Measurements from ENCODE around the gene CEP72. TPM values are rescaled to one million over a fixed set of nuclear protein-coding genes. Genes with fewer than 3 reads are reported as not detected.
"Not testable (repeated sequence)": the region's sequence is repeated elsewhere in the genome, so short reads cannot be mapped to it uniquely, and the experiment has no call there.

Gene CEP72
- total RNA-seq, 1 donor from 2014 or later, result 5.2 TPM

DNA sequence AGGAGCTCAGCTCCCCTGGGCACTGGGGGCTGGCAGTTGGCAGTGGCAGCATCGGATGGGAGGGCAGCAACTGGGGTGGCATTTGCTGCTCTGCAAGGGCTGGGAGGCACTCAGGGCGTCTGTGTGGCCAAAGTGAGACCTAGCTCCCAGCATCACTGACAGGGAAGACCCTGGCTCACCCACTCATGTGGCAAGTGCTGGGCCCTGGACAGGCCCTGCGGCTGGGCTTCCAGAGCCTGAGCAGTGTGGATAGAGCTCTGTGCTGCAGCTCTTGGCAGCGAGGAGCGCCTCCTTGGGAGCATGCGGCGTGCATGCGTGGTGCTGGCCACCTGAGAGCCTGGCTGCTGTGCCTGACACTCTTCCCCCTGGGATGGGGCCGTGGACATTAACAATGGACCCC lies 10.2 kb downstream of the CEP72 start:
- no peaks in the 10 kb centered on the region for H3K9me3 ChIP-seq (ENCODE audit: control insufficient read depth in 3 of 3, low read length in 3 of 3)
- H3K27me3 ChIP-seq (ENCODE audit: control insufficient read depth in 3 of 3, insufficient read depth in 3 of 3, low read length in 3 of 3), result no peaks in the 10 kb centered on the region
- no peaks in the 10 kb centered on the region for H3K4me1 ChIP-seq (ENCODE audit: control insufficient read depth in 3 of 3, insufficient read depth in 3 of 3, low read length in 3 of 3)
- no peak overlapping the region for H3K4me3 ChIP-seq (ENCODE audit: low read length in 3 of 3)
- H3K9ac ChIP-seq (ENCODE audit: low read depth in 1 of 3, low read length in 3 of 3), result no peak overlapping the region
- H3K27ac ChIP-seq (ENCODE audit: low read depth, low read length), result no peak overlapping the region
- peaks cover 17 to 29% (median 24%) of the 10 kb centered on the region in 3 donors for H3K36me3 ChIP-seq (ENCODE audit: control insufficient read depth in 3 of 3, insufficient read depth in 3 of 3, low read length in 3 of 3)

DNA sequence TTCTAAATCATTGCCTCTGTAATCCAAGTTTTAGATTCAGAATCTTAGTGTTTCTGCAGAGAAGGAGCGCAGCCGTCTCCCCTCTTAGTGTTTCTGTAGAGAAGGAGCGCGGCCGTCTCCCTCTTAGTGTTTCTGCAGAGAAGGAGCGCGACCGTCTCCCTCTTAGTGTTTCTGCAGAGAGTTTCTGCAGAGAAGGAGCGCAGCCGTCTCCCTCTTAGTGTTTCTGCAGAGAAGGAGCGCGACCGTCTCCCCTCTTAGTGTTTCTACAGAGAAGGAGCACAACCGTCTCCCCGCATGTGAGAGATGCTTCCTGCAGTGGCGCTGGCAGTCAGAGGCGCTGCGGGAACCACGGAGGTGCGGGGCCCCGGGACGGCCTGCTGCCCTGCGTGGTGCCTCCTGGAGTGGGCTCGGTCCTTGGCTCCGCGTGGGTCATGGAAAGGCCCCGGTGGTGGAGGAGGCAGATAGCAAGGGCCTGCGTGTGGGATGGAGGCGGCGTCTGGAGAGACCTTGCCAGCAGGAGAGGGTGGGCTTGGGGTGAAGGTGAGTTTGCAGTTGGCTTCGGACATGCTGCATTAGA lies 10.9 kb downstream of the CEP72 start:
- Histone ChIP-seq H3K4me1 (ENCODE audit: control insufficient read depth in 3 of 3, insufficient read depth in 3 of 3, low read length in 3 of 3) (no peaks in the 10 kb centered on the region), H3K9me3 (ENCODE audit: control insufficient read depth in 3 of 3, low read length in 3 of 3) (no peaks in the 10 kb centered on the region), H3K9ac (ENCODE audit: low read depth in 1 of 3, low read length in 3 of 3) (no peak overlapping the region), H3K36me3 (ENCODE audit: control insufficient read depth in 3 of 3, insufficient read depth in 3 of 3, low read length in 3 of 3) (peaks cover 20 to 35% (median 24%) of the 10 kb centered on the region in 3 donors), H3K27me3 (ENCODE audit: control insufficient read depth in 3 of 3, insufficient read depth in 3 of 3, low read length in 3 of 3) (no peaks in the 10 kb centered on the region), H3K4me3 (ENCODE audit: low read length in 3 of 3) (no peak overlapping the region), H3K27ac (ENCODE audit: low read depth, low read length) (no peak overlapping the region)

DNA sequence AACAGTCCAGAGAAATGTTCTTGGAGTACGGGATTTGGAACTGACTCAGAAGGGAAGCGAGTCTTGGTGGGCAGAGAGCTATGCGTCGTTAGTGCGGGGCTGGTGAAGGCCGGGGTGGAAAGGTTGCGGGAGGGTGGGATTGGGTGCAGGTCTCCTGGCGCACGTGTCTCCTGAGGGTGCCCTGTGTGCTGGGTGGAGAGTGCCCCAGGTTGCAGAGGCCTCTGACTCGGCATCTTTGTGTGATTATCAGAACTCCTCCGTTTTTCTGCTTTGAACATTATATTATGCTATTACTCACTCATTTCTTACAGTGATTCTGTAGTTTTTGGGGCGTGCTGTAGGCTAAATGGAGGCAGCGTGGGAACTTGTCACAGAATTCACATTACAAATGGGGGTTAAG lies 11.4 kb downstream of the CEP72 start:
- Histone ChIP-seq H3K27ac (ENCODE audit: low read depth, low read length) (no peak overlapping the region), H3K4me3 (ENCODE audit: low read length in 3 of 3) (no peak overlapping the region), H3K9me3 (ENCODE audit: control insufficient read depth in 3 of 3, low read length in 3 of 3) (no peaks in the 10 kb centered on the region), H3K36me3 (ENCODE audit: control insufficient read depth in 3 of 3, insufficient read depth in 3 of 3, low read length in 3 of 3) (peaks cover 21 to 36% (median 24%) of the 10 kb centered on the region in 3 donors), H3K27me3 (ENCODE audit: control insufficient read depth in 3 of 3, insufficient read depth in 3 of 3, low read length in 3 of 3) (no peaks in the 10 kb centered on the region), H3K4me1 (ENCODE audit: control insufficient read depth in 3 of 3, insufficient read depth in 3 of 3, low read length in 3 of 3) (no peaks in the 10 kb centered on the region), H3K9ac (ENCODE audit: low read depth in 1 of 3, low read length in 3 of 3) (no peak overlapping the region)

DNA sequence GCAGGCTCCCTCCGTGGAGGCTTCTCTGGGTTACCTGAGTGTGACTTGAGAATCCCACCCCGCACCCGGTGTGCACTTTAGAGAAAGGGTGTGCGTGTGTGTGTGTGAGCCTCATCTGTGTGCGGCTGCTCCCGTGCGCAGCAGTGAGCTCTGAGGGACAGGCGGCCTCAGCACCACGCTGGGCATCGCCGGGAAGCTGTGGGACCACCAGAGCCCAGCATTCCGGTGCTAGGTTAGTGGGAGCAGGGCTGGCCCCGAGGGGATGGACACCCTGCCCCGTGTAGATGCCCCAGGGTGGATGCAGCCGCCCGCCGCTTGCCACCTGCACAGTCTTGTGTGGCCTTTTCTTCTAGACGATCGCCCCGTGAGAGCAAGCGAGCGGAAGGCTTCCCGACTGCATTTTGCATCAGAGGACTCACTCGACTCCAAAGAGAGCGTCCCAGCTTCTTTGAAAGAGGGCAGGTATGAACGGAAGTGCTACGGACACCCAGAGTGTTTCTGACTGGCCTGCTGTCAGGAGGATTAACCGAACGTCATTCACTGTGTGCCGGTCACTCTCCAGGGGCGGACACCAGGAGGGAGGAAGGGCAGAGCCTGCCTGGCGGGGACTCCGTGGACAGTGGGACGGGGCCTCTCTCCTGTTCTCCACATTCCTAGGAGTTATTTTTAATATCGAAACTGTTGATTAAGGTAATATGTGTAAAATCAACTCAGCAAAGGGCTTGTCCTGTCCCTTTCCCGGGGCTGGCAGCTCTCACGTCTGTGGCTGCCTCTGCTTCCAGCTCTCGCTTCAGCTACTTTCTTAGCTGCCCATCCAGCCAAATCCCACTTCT lies 12.2 kb downstream of the CEP72 start:
- Histone ChIP-seq H3K4me1 (ENCODE audit: control insufficient read depth in 3 of 3, insufficient read depth in 3 of 3, low read length in 3 of 3) (no peaks in the 10 kb centered on the region), H3K9ac (ENCODE audit: low read depth in 1 of 3, low read length in 3 of 3) (no peak overlapping the region), H3K27me3 (ENCODE audit: control insufficient read depth in 3 of 3, insufficient read depth in 3 of 3, low read length in 3 of 3) (no peaks in the 10 kb centered on the region), H3K9me3 (ENCODE audit: control insufficient read depth in 3 of 3, low read length in 3 of 3) (no peaks in the 10 kb centered on the region), H3K27ac (ENCODE audit: low read depth, low read length) (no peak overlapping the region), H3K4me3 (ENCODE audit: low read length in 3 of 3) (no peak overlapping the region), H3K36me3 (ENCODE audit: control insufficient read depth in 3 of 3, insufficient read depth in 3 of 3, low read length in 3 of 3) (peaks cover 20 to 36% (median 22%) of the 10 kb centered on the region in 3 donors)

DNA sequence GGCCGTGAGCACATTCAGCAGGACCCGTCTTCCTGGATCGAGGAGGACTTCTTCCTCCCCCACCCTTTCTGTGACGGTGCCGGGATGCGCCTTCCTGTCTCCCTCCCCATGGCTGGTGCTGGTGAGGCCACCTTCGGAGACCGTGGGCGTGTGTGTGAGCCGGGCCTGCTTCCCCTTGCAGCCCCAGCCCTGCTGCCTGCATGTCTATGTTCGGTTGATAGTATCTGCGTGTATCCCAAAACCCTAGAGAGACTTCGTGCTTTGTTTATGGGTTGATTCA lies 12.8 kb downstream of the CEP72 start:
- Histone ChIP-seq H3K9me3 (ENCODE audit: control insufficient read depth in 3 of 3, low read length in 3 of 3) (no peaks in the 10 kb centered on the region), H3K4me1 (ENCODE audit: control insufficient read depth in 3 of 3, insufficient read depth in 3 of 3, low read length in 3 of 3) (no peaks in the 10 kb centered on the region), H3K27ac (ENCODE audit: low read depth, low read length) (no peak overlapping the region), H3K36me3 (ENCODE audit: control insufficient read depth in 3 of 3, insufficient read depth in 3 of 3, low read length in 3 of 3) (peaks cover 15 to 32% (median 16%) of the 10 kb centered on the region in 3 donors), H3K4me3 (ENCODE audit: low read length in 3 of 3) (no peak overlapping the region), H3K9ac (ENCODE audit: low read depth in 1 of 3, low read length in 3 of 3) (no peak overlapping the region), H3K27me3 (ENCODE audit: control insufficient read depth in 3 of 3, insufficient read depth in 3 of 3, low read length in 3 of 3) (no peaks in the 10 kb centered on the region)

DNA sequence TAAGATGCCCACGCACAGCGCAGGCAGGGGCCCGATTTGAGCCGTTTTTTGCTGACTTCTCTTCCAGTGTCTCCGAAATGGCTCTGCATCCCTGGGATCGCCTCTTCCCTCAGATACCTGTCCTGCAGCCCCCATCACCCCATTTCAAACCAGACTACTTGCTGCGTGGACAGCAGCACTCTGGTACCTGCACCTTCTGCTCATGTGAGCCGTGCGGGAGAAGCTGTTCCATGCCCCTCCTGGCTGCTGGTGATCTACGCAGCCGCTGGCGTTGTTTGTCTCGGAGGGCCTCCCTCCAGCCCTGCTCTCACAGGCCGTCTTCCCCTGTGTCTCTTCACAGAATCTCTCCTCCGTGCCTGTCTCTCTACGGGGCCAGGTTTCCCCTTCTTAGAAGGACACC lies 13.4 kb downstream of the CEP72 start:
- Histone ChIP-seq H3K27me3 (ENCODE audit: control insufficient read depth in 3 of 3, insufficient read depth in 3 of 3, low read length in 3 of 3) (no peaks in the 10 kb centered on the region), H3K4me3 (ENCODE audit: low read length in 3 of 3) (no peak overlapping the region), H3K4me1 (ENCODE audit: control insufficient read depth in 3 of 3, insufficient read depth in 3 of 3, low read length in 3 of 3) (no peaks in the 10 kb centered on the region), H3K9me3 (ENCODE audit: control insufficient read depth in 3 of 3, low read length in 3 of 3) (no peaks in the 10 kb centered on the region), H3K27ac (ENCODE audit: low read depth, low read length) (no peak overlapping the region), H3K9ac (ENCODE audit: low read depth in 1 of 3, low read length in 3 of 3) (no peak overlapping the region), H3K36me3 (ENCODE audit: control insufficient read depth in 3 of 3, insufficient read depth in 3 of 3, low read length in 3 of 3) (peaks cover 9 to 26% (median 10%) of the 10 kb centered on the region in 3 donors)

DNA sequence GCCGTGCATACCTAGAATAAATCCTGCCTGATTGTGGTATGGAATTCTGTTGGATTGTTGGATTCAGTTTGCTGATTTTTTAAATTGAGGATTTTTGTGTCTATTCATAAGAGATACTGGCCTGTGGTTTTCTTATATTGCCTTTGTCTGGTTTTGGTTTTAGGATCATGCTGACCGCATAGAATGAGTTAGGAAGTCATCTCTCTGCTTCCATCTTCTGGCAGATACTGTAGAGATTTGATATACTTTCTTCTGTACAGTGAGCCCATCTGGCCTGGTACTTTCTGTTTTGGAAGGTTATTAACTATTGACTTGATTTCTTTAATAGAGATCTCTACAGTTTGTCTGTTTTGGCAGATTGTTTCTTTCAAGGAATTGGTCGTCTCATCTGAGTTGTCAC lies 14.7 kb downstream of the CEP72 start:
- Histone ChIP-seq H3K9me3 (ENCODE audit: control insufficient read depth in 3 of 3, low read length in 3 of 3) (no peaks in the 10 kb centered on the region), H3K4me3 (ENCODE audit: low read length in 3 of 3) (no peak overlapping the region), H3K27ac (ENCODE audit: low read depth, low read length) (no peak overlapping the region), H3K36me3 (ENCODE audit: control insufficient read depth in 3 of 3, insufficient read depth in 3 of 3, low read length in 3 of 3) (peaks cover 5 to 17% (median 6%) of the 10 kb centered on the region in 3 donors), H3K27me3 (ENCODE audit: control insufficient read depth in 3 of 3, insufficient read depth in 3 of 3, low read length in 3 of 3) (no peaks in the 10 kb centered on the region), H3K9ac (ENCODE audit: low read depth in 1 of 3, low read length in 3 of 3) (no peak overlapping the region), H3K4me1 (ENCODE audit: control insufficient read depth in 3 of 3, insufficient read depth in 3 of 3, low read length in 3 of 3) (no peaks in the 10 kb centered on the region)

DNA sequence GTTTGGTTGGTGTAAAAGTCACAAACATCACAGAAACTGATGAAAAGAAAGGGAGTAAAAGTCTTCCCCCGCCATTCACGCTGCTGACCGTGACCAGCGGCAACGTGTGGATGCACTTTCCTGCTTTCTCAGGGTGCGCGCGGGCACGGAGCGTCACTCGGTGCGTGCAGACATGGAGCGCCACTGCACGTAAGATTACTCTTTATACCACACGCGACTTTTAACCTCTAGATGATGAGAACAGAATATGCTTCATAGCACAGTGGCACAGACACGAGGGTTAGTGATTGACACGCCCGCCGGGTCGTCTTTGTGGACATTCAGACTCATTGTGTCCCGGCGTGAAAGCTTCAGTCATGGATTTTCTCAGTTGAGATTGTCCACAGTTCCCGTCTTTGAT lies 15.7 kb downstream of the CEP72 start:
- Histone ChIP-seq H3K4me3 (ENCODE audit: low read length in 3 of 3) (no peak overlapping the region), H3K27me3 (ENCODE audit: control insufficient read depth in 3 of 3, insufficient read depth in 3 of 3, low read length in 3 of 3) (no peaks in the 10 kb centered on the region), H3K9ac (ENCODE audit: low read depth in 1 of 3, low read length in 3 of 3) (no peak overlapping the region), H3K36me3 (ENCODE audit: control insufficient read depth in 3 of 3, insufficient read depth in 3 of 3, low read length in 3 of 3) (peaks cover 5 to 17% (median 6%) of the 10 kb centered on the region in 3 donors), H3K27ac (ENCODE audit: low read depth, low read length) (no peak overlapping the region), H3K4me1 (ENCODE audit: control insufficient read depth in 3 of 3, insufficient read depth in 3 of 3, low read length in 3 of 3) (no peaks in the 10 kb centered on the region), H3K9me3 (ENCODE audit: control insufficient read depth in 3 of 3, low read length in 3 of 3) (no peaks in the 10 kb centered on the region)

DNA sequence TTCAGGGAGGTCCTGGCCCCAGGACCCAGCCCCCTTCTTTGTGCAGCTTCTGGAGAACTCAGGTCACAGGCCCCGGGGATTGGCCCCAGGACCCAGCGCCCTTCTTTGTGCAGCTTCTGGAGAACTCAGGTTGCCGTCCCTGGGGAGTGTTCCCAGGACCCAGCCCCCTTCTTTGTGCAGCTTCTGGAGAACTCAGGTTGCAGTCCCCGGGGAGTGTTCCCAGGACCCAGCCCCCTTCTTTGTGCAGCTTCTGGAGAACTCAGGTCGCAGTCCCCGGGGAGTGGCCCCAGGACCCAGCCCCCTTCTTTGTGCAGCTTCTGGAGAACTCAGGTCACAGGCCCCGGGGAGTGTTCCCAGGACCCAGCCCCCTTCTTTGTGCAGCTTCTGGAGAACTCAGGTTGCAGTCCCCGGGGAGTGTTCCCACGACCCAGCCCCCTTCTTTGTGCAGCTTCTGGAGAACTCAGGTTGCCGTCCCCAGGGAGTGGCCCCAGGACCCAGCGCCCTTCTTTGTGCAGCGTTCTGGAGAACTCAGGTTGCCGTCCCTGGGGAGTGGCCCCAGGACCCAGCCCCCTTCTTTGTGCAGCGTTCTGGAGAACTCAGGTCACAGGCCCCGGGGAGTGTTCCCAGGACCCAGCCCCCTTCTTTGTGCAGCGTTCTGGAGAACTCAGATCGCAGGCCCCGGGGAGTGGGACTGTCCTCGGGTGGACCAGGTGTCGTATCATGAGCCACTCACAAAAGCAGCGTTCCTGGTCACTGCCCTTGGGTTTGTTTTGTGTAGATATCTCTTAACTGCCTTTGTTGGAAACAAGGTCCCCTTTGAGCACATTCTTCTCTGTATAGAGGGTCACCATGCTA lies 16.4 kb downstream of the CEP72 start:
- H3K36me3 ChIP-seq (ENCODE audit: control insufficient read depth in 3 of 3, insufficient read depth in 3 of 3, low read length in 3 of 3), result peaks cover 5 to 17% (median 6%) of the 10 kb centered on the region in 3 donors
- not testable (repeated sequence) for H3K9me3 ChIP-seq (ENCODE audit: control insufficient read depth in 3 of 3, low read length in 3 of 3); H3K4me1 ChIP-seq (ENCODE audit: control insufficient read depth in 3 of 3, insufficient read depth in 3 of 3, low read length in 3 of 3); H3K9ac ChIP-seq (ENCODE audit: low read depth in 1 of 3, low read length in 3 of 3); H3K27ac ChIP-seq (ENCODE audit: low read depth, low read length); H3K27me3 ChIP-seq (ENCODE audit: control insufficient read depth in 3 of 3, insufficient read depth in 3 of 3, low read length in 3 of 3); H3K4me3 ChIP-seq (ENCODE audit: low read length in 3 of 3)

DNA sequence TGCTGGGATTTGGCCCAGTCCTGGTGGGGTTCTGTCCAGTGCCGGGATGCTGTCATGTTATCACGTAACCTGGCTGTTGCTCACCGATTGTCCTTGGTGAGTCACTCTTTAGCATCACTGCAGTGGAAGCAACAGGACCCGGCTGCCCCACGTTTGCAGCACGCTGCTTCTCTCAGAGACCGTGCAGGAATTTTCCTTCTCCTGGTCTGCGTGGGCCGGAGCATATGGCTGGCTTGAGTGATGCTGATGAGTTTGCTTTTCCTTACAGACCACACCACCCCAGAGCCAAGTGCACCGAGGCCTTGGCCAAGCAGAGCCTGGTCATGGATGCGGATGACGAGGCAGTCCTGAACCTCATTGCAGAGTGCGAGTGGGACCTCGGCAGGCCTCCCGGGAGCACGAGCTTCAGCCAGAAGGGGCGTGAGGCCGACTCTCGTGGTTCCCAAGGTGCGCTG lies 21.4 kb downstream of the CEP72 start:
- no peak overlapping the region for H3K4me3 ChIP-seq (ENCODE audit: low read length in 3 of 3)
- no peaks in the 10 kb centered on the region for H3K4me1 ChIP-seq (ENCODE audit: control insufficient read depth in 3 of 3, insufficient read depth in 3 of 3, low read length in 3 of 3)
- H3K27me3 ChIP-seq (ENCODE audit: control insufficient read depth in 3 of 3, insufficient read depth in 3 of 3, low read length in 3 of 3), result no peaks in the 10 kb centered on the region
- no peak overlapping the region for H3K9ac ChIP-seq (ENCODE audit: low read depth in 1 of 3, low read length in 3 of 3)
- peaks cover 15 to 21% (median 15%) of the 10 kb centered on the region in 3 donors for H3K36me3 ChIP-seq (ENCODE audit: control insufficient read depth in 3 of 3, insufficient read depth in 3 of 3, low read length in 3 of 3)
- H3K9me3 ChIP-seq (ENCODE audit: control insufficient read depth in 3 of 3, low read length in 3 of 3), result no peaks in the 10 kb centered on the region
- no peak overlapping the region for H3K27ac ChIP-seq (ENCODE audit: low read depth, low read length)
